H9 (cell line): ENCODE measurements around the gene PARD3. TPM values are rescaled to one million over a fixed set of nuclear protein-coding genes. Genes with fewer than 3 reads are reported as not detected.

ENCODE experiments used
- DNase-seq: peaks from one replicate; pipeline ENCODE4 v3.0.0-alpha.2; 2017
- H2AFZ ChIP-seq: one replicate; pipeline ENCODE4 v1.6.1; 2013; ENCODE audit warnings: mild to moderate bottlenecking, low read length, control low read depth, moderate library complexity
- H2AK5ac ChIP-seq: 2 replicates; pipeline ENCODE4 v1.6.1; 2013; ENCODE audit warnings: low read length, control low read depth, mixed read lengths; ENCODE audit not compliant: insufficient read length
- H2BK120ac ChIP-seq: one replicate; pipeline ENCODE4 v1.6.1; 2013; ENCODE audit warnings: low read depth, mild to moderate bottlenecking, low read length, control low read depth, inconsistent platforms; ENCODE audit not compliant: poor library complexity, severe bottlenecking
- H2BK12ac ChIP-seq: 2 replicates; pipeline ENCODE4 v1.6.1; 2013; ENCODE audit warnings: low read length, control low read depth, mixed read lengths, low read depth; ENCODE audit not compliant: insufficient read length
- H2BK15ac ChIP-seq: 2 replicates; pipeline ENCODE4 v1.6.1; 2013; ENCODE audit warnings: low read depth, low read length, control low read depth
- H2BK20ac ChIP-seq: one replicate; pipeline ENCODE4 v1.6.1; 2013; ENCODE audit warnings: low read depth, mild to moderate bottlenecking, low read length, control low read depth, inconsistent platforms; ENCODE audit not compliant: poor library complexity, severe bottlenecking
- H2BK5ac ChIP-seq: 2 replicates; pipeline ENCODE4 v1.6.1; 2013; ENCODE audit warnings: low read length, control low read depth, mixed read lengths; ENCODE audit not compliant: insufficient read length
- H3K14ac ChIP-seq: 2 replicates; pipeline ENCODE4 v1.6.1; 2013; ENCODE audit warnings: low read length, control low read depth; ENCODE audit not compliant: insufficient read depth
- H3K18ac ChIP-seq: 2 replicates; pipeline ENCODE4 v1.6.1; 2013; ENCODE audit warnings: low read depth, mild to moderate bottlenecking, mixed read lengths, low read length, control low read depth; ENCODE audit not compliant: insufficient read length
- H3K23ac ChIP-seq: 2 replicates; pipeline ENCODE4 v1.6.1; 2013; ENCODE audit warnings: low read length, control low read depth, mixed read lengths, low read depth; ENCODE audit not compliant: insufficient read length
- H3K23me2 ChIP-seq: 2 replicates; pipeline ENCODE4 v1.6.1; 2013; ENCODE audit warnings: low read depth, mild to moderate bottlenecking, mixed read lengths, low read length, control low read depth; ENCODE audit not compliant: insufficient read length, poor library complexity, severe bottlenecking
- H3K27ac ChIP-seq: 2 replicates; pipeline ENCODE4 v1.5.1; 2013; ENCODE audit warnings: low read length, control low read depth, mixed read lengths, low read depth; ENCODE audit not compliant: insufficient read length
- H3K27me3 ChIP-seq: 2 replicates; pipeline ENCODE4 v1.6.1; 2013; ENCODE audit warnings: low read length, control low read depth, inconsistent platforms; ENCODE audit not compliant: insufficient read depth
- H3K4ac ChIP-seq: 2 replicates; pipeline ENCODE4 v1.6.1; 2013; ENCODE audit warnings: low read depth, mild to moderate bottlenecking, control low read depth, inconsistent platforms, low read length, moderate library complexity
- H3K4me1 ChIP-seq: 2 replicates; pipeline ENCODE4 v1.6.1; 2013; ENCODE audit warnings: low read length, control low read depth, inconsistent platforms; ENCODE audit not compliant: insufficient read depth
- H3K4me2 ChIP-seq: 2 replicates; pipeline ENCODE4 v1.6.1; 2013; ENCODE audit warnings: low read length, control low read depth, mixed read lengths; ENCODE audit not compliant: insufficient read length, insufficient read depth
- H3K56ac ChIP-seq: 2 replicates; pipeline ENCODE4 v1.6.1; 2013; ENCODE audit warnings: low read depth, mild to moderate bottlenecking, mixed read lengths, low read length, control low read depth; ENCODE audit not compliant: insufficient read length
- H3K79me1 ChIP-seq: 2 replicates; pipeline ENCODE4 v1.6.1; 2013; ENCODE audit warnings: low read depth, mild to moderate bottlenecking, moderate library complexity, low read length, control low read depth, inconsistent platforms; ENCODE audit not compliant: insufficient read depth, poor library complexity, severe bottlenecking
- H3K79me2 ChIP-seq: 2 replicates; pipeline ENCODE4 v1.6.1; 2013; ENCODE audit warnings: low read length, control low read depth, inconsistent platforms; ENCODE audit not compliant: insufficient read depth
- H3K9ac ChIP-seq: 2 replicates; pipeline ENCODE4 v1.6.1; 2013; ENCODE audit warnings: low read length, control low read depth, mixed read lengths; ENCODE audit not compliant: insufficient read length; ENCODE audit errors: extremely low read depth
- H3K9me3 ChIP-seq: one replicate; pipeline ENCODE4 v1.6.1; 2013; ENCODE audit warnings: low read depth, low read length, inconsistent platforms; ENCODE audit not compliant: control insufficient read depth
- H3T11ph ChIP-seq: one replicate; pipeline ENCODE4 v1.6.1; 2013; ENCODE audit warnings: mild to moderate bottlenecking, low read length, control low read depth, inconsistent platforms
- H4K20me1 ChIP-seq: one replicate; pipeline ENCODE4 v1.6.1; 2013; ENCODE audit not compliant: control insufficient read depth, insufficient read length, insufficient read depth
- H4K5ac ChIP-seq: 2 replicates; pipeline ENCODE4 v1.6.1; 2013; ENCODE audit warnings: low read depth, mild to moderate bottlenecking, mixed read lengths, low read length, control low read depth; ENCODE audit not compliant: insufficient read length
- H4K8ac ChIP-seq: replicated peaks from 2 replicates; pipeline ENCODE4 v1.6.1; 2013; ENCODE audit warnings: low read length, control low read depth, mixed read lengths, low read depth; ENCODE audit not compliant: insufficient read length
- H4K91ac ChIP-seq: 2 replicates; pipeline ENCODE4 v1.6.1; 2013; ENCODE audit warnings: low read depth, mild to moderate bottlenecking, moderate library complexity, mixed read lengths, low read length, control low read depth; ENCODE audit not compliant: insufficient read length
- H3K27ac Mint-ChIP-seq, 3 experiments: 2 replicates in 2 of 3; 3 replicates in 1 of 3; pipeline ENCODE4 v1.8.0; 2020 to 2021; ENCODE audit warnings: mixed read lengths in 3 of 3, mild to moderate bottlenecking in 1 of 3, moderate library complexity in 1 of 3
- H3K27me3 Mint-ChIP-seq: 2 replicates; pipeline ENCODE4 v1.8.0; 2021; ENCODE audit warnings: low read depth, mild to moderate bottlenecking, moderate library complexity, mixed read lengths
- H3K36me3 Mint-ChIP-seq, 3 experiments: 2 replicates in 2 of 3; 3 replicates in 1 of 3; pipeline ENCODE4 v1.8.0; 2020 to 2021; ENCODE audit warnings: low read depth in 3 of 3, mixed read lengths in 3 of 3; ENCODE audit not compliant: insufficient read depth in 1 of 3
- H3K4me1 Mint-ChIP-seq, 2 experiments: 2 replicates each; pipeline ENCODE4 v1.8.0; 2020; ENCODE audit warnings: mixed read lengths in 2 of 2
- H3K4me3 Mint-ChIP-seq, 2 experiments: 2 replicates in 1 of 2; 3 replicates in 1 of 2; pipeline ENCODE4 v1.8.0; 2020 to 2021; ENCODE audit warnings: mild to moderate bottlenecking in 2 of 2, mixed read lengths in 2 of 2, moderate library complexity in 1 of 2
- H3K9me3 Mint-ChIP-seq, 2 experiments: 2 replicates in 1 of 2; 3 replicates in 1 of 2; pipeline ENCODE4 v1.8.0; 2020; ENCODE audit warnings: mild to moderate bottlenecking in 2 of 2, mixed read lengths in 2 of 2, moderate library complexity in 1 of 2
- whole genome bisulfite sequencing: extraction: QIAGEN DNeasy Blood & Tissue Kit; methylation state at CpG from one replicate; pipeline ENCODE4 v1.1.7; 2013; ENCODE audit warnings: missing lambda C conversion rate, low lambda C conversion rate, mixed read lengths; ENCODE audit not compliant: insufficient read length; ENCODE audit errors: extremely low coverage; 5-methylcytosine and 5-hydroxymethylcytosine counted together
- total RNA-seq: library from RNA; stranded (reverse); gene quantifications from 2 replicates; pipeline ENCODE4 v1.2.1, GENCODE V29; 2021
- TF ChIP-seq, protein P1 (sequence below): fragments of 200-600 bp; sonication (generic); conservative IDR thresholded peaks from 3 replicates; pipeline ENCODE4 v1.8.0; 2021; ENCODE audit warnings: antibody characterized with exemption, mild to moderate bottlenecking

The PARD3 gene
- total RNA-seq, 1 experiment from 2014 or later = 44.7 TPM

DNA sequence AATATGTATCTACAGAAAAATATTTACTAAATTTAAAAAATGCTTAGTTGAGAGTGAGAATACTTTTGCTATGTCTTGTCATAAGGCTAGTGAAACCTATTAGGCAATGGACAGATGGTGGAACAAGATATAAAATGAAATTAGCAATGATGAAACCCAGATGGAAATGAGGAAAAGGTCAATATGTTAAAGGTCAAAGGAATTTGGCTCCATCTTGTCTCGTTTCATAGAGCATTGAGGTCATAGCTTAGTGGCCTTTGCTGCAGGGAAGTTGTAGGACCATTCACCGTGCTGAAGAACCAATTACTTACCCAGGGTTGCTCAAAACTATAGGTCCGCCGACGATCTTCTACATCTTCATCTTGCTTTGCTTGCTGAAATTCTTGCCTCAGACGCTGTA is 683.9 kb downstream of the PARD3 start:
- H3K56ac ChIP-seq = no peak overlapping the region
- H3K27ac Mint-ChIP-seq = no peak overlapping the region
- no peaks in the 10 kb centered on the region for H3K4me1 Mint-ChIP-seq
- H3K9me3 ChIP-seq = no peaks in the 10 kb centered on the region
- H3K27ac ChIP-seq = no peak overlapping the region
- no peak overlapping the region for H3K4ac ChIP-seq
- no peak for DNase-seq
- H3K36me3 Mint-ChIP-seq = peaks cover 3 to 9% (median 5%) of the 10 kb centered on the region in 3 experiments; a peak in 3 of 7 replicates
- H3T11ph ChIP-seq = no peak overlapping the region
- H3K4me2 ChIP-seq = no peak overlapping the region
- no peak overlapping the region for H3K9ac ChIP-seq
- H3K18ac ChIP-seq = no peak overlapping the region
- no peak overlapping the region for H3K14ac ChIP-seq
- H4K8ac ChIP-seq = no peak overlapping the region
- no peaks in the 10 kb centered on the region for H3K27me3 Mint-ChIP-seq
- H3K9me3 Mint-ChIP-seq = no peaks in the 10 kb centered on the region
- H4K91ac ChIP-seq = no peak overlapping the region
- no peak overlapping the region for H2BK20ac ChIP-seq
- H2AK5ac ChIP-seq = no peak overlapping the region
- no peak overlapping the region for H2BK15ac ChIP-seq
- no peak overlapping the region for H2BK12ac ChIP-seq
- H3K23ac ChIP-seq = no peak overlapping the region
- H3K23me2 ChIP-seq = no peaks in the 10 kb centered on the region
- H3K79me2 ChIP-seq = no peaks in the 10 kb centered on the region
- H2BK5ac ChIP-seq = no peak overlapping the region
- no peak overlapping the region for H2BK120ac ChIP-seq
- H4K5ac ChIP-seq = no peak overlapping the region
- H3K4me1 ChIP-seq = no peaks in the 10 kb centered on the region
- no CpG with 5 or more reads among the region's 6 CpGs for WGBS
- H3K27me3 ChIP-seq = no peaks in the 10 kb centered on the region
- TF ChIP-seq, protein P1, sequence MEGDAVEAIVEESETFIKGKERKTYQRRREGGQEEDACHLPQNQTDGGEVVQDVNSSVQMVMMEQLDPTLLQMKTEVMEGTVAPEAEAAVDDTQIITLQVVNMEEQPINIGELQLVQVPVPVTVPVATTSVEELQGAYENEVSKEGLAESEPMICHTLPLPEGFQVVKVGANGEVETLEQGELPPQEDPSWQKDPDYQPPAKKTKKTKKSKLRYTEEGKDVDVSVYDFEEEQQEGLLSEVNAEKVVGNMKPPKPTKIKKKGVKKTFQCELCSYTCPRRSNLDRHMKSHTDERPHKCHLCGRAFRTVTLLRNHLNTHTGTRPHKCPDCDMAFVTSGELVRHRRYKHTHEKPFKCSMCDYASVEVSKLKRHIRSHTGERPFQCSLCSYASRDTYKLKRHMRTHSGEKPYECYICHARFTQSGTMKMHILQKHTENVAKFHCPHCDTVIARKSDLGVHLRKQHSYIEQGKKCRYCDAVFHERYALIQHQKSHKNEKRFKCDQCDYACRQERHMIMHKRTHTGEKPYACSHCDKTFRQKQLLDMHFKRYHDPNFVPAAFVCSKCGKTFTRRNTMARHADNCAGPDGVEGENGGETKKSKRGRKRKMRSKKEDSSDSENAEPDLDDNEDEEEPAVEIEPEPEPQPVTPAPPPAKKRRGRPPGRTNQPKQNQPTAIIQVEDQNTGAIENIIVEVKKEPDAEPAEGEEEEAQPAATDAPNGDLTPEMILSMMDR = no peak
- no peaks in the 10 kb centered on the region for H4K20me1 ChIP-seq
- no peak overlapping the region for H3K4me3 Mint-ChIP-seq
- no peaks in the 10 kb centered on the region for H3K79me1 ChIP-seq
- no peak overlapping the region for H2AFZ ChIP-seq
